ENCODE results near the gene LRCH4. TPM values are rescaled to one million over a fixed set of nuclear protein-coding genes. Genes with fewer than 3 reads are reported as not detected.

LRCH4 gene
- total and polyA plus RNA-seq, 2 of the 13 experiments (the other 11 are each of a cell fraction or from before 2014, with no cell fraction given) = 7.0 to 9.3 TPM

GRCh38 chr7:100546129-100546925, 39.6 kb downstream of the LRCH4 start (continued):
- no peak for TF ChIP-seq ZNF318 (CRISPR knock-in tag; IDR thresholded peaks at IDR 0.05)
- TF ChIP-seq ZNF878 (CRISPR knock-in tag; IDR thresholded peaks at IDR 0.05) = peak; percentile 36; the same call in 1 of the 2 replicates
- no peak for TF ChIP-seq ZBTB14 (CRISPR knock-in tag; IDR thresholded peaks at IDR 0.05)
- peak; percentile 62; the same call in 1 of the 2 replicates for TF ChIP-seq TBX2 (CRISPR knock-in tag; IDR thresholded peaks at IDR 0.05; ENCODE audit: borderline replicate concordance)
- peak; percentile 86 for TF ChIP-seq ISL2 (CRISPR knock-in tag; IDR thresholded peaks at IDR 0.05)
- TF ChIP-seq TARDBP (CRISPR knock-in tag; IDR thresholded peaks at IDR 0.05) = peak; percentile 48
- peak; percentile 86 for TF ChIP-seq NCOA2 (CRISPR knock-in tag; IDR thresholded peaks at IDR 0.05)
- no peak for TF ChIP-seq MTF1 (CRISPR knock-in tag; IDR thresholded peaks at IDR 0.05)
- peak; percentile 85 for TF ChIP-seq MED13 (CRISPR knock-in tag; IDR thresholded peaks at IDR 0.05)
- TF ChIP-seq ZNF619 (CRISPR knock-in tag; IDR thresholded peaks at IDR 0.05) = no peak
- TF ChIP-seq MIER3 (CRISPR knock-in tag; IDR thresholded peaks at IDR 0.05; ENCODE audit: borderline replicate concordance) = no peak
- TF ChIP-seq ZNF343 (CRISPR knock-in tag; IDR thresholded peaks at IDR 0.05) = no peak
- TF ChIP-seq PHF5A (CRISPR knock-in tag; IDR thresholded peaks at IDR 0.05; ENCODE audit: low read depth, unreplicated experiment) = peak; percentile 80
- peak; percentile 90 for TF ChIP-seq SAP130 (CRISPR knock-in tag; IDR thresholded peaks at IDR 0.05; ENCODE audit: low read depth)
- peak; percentile 65; the same call in 1 of the 2 replicates for TF ChIP-seq IRF2 (CRISPR knock-in tag; IDR thresholded peaks at IDR 0.05)
- no peak for TF ChIP-seq EEA1 (CRISPR knock-in tag; IDR thresholded peaks at IDR 0.05; ENCODE audit: borderline replicate concordance)
- peak; percentile 39; the same call in 1 of the 2 replicates for TF ChIP-seq RFXAP (CRISPR knock-in tag; IDR thresholded peaks at IDR 0.05; ENCODE audit: borderline replicate concordance)
- no peak for TF ChIP-seq ZNF552 (CRISPR knock-in tag; IDR thresholded peaks at IDR 0.05; ENCODE audit: borderline replicate concordance)
- TF ChIP-seq, protein P1, sequence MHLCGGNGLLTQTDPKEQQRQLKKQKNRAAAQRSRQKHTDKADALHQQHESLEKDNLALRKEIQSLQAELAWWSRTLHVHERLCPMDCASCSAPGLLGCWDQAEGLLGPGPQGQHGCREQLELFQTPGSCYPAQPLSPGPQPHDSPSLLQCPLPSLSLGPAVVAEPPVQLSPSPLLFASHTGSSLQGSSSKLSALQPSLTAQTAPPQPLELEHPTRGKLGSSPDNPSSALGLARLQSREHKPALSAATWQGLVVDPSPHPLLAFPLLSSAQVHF (CRISPR knock-in tag; IDR thresholded peaks at IDR 0.05) = no peak
- no peak for TF ChIP-seq ZNF432 (CRISPR knock-in tag; IDR thresholded peaks at IDR 0.05; ENCODE audit: borderline replicate concordance)
- TF ChIP-seq ZFAT (CRISPR knock-in tag; conservative IDR thresholded peaks at IDR 0.05) = no peak

Measured in HepG2 (cell line).